Suprapubic skin (tissue), 4 donors: ENCODE data around the gene CCDC40. TPM values are rescaled to one million over a fixed set of nuclear protein-coding genes. Genes with fewer than 3 reads are reported as not detected.
A peak's percentile ranks its signal among the peaks of the same experiment; 100 is the strongest.

Experiments
- DNase-seq, 2 donors: peaks; one replicate each; pipeline ENCODE4 v3.0.0-alpha.2; 2019; ENCODE audit warnings: low spot score in 2 of 2
- H3K27ac ChIP-seq: fragments of 200-600 bp; sonication (generic); one replicate; pipeline ENCODE4 v1.5.1; 2019
- H3K27me3 ChIP-seq: fragments of 200-600 bp; sonication (generic); one replicate; pipeline ENCODE4 v1.5.1; 2019
- H3K36me3 ChIP-seq: fragments of 200-600 bp; sonication (generic); one replicate; pipeline ENCODE4 v1.5.1; 2019
- H3K4me1 ChIP-seq: fragments of 200-600 bp; sonication (generic); one replicate; pipeline ENCODE4 v1.5.1; 2019
- H3K4me3 ChIP-seq: fragments of 200-600 bp; sonication (generic); one replicate; pipeline ENCODE4 v1.5.1; 2019; ENCODE audit warnings: mild to moderate bottlenecking
- H3K9me3 ChIP-seq: fragments of 200-600 bp; sonication (generic); one replicate; pipeline ENCODE4 v1.5.1; 2019
- CTCF ChIP-seq, 2 donors: fragments of 200-600 bp in 1 of 2; fragments of 450-650 bp in 1 of 2; sonication (generic) in 1 of 2; IDR thresholded peaks; one replicate each; pipeline ENCODE4 v1.5.1; 2016 to 2019; ENCODE audit warnings: antibody characterized with exemption in 2 of 2, mild to moderate bottlenecking in 1 of 2, moderate library complexity in 1 of 2
- EP300 ChIP-seq: sonication (generic); formaldehyde crosslinking; IDR thresholded peaks from one replicate; pipeline ENCODE4 v1.6.1; 2017; ENCODE audit warnings: antibody characterized with exemption
- POLR2A ChIP-seq, 2 donors: fragments of 450-650 bp; IDR thresholded peaks; one replicate each; pipeline ENCODE4 v1.6.1; 2017; ENCODE audit warnings: antibody characterized with exemption in 2 of 2, mild to moderate bottlenecking in 2 of 2, moderate library complexity in 2 of 2
- POLR2AphosphoS5 ChIP-seq, 3 donors: sonication (generic); formaldehyde crosslinking; IDR thresholded peaks; one replicate each; pipeline ENCODE4 v1.6.1; 2017; ENCODE audit warnings: antibody characterized with exemption in 3 of 3
- WGBS: methylation state at CpG from one replicate; pipeline ENCODE4 v1.1.5; 2018; 5-methylcytosine and 5-hydroxymethylcytosine counted together
- total RNA-seq, 4 donors: library from RNA; depleted of rRNA; stranded (reverse); fragments of >200 nt; gene quantifications; one replicate each; pipeline ENCODE4 v1.1.0, GENCODE V29; 2016

The CCDC40 gene
- total RNA-seq, 4 donors from 2014 or later, result 1.2 to 4.4 (median 2.9) TPM

- no peaks in the 10 kb centered on the region for H3K9me3 ChIP-seq
- WGBS, result 67% methylated on average over 11 of the region's 12 CpGs
- DNase-seq, result no peak
- no peaks in the 10 kb centered on the region for H3K27me3 ChIP-seq
- H3K27ac ChIP-seq, result no peak overlapping the region
- H3K4me1 ChIP-seq, result peaks cover 7% of the 10 kb centered on the region
- no peak for TF ChIP-seq POLR2AphosphoS5 (IDR thresholded peaks at IDR 0.05)
- no peak for TF ChIP-seq CTCF (IDR thresholded peaks at IDR 0.05)
- TF ChIP-seq EP300, result no peak
- no peak for TF ChIP-seq POLR2A (IDR thresholded peaks at IDR 0.05)
- H3K36me3 ChIP-seq, result no peaks in the 10 kb centered on the region
- H3K4me3 ChIP-seq, result no peak overlapping the region
Measured at GRCh38 chr17:80096561-80097021, 60.1 kb downstream of the CCDC40 start.

- Histone ChIP-seq H3K36me3 (no peaks in the 10 kb centered on the region), H3K9me3 (no peaks in the 10 kb centered on the region), H3K4me1 (peaks cover 12% of the 10 kb centered on the region), H3K27me3 (no peaks in the 10 kb centered on the region), H3K4me3 (no peak overlapping the region), H3K27ac (no peak overlapping the region)
- 88% methylated on average over 9 of the region's 17 CpGs for WGBS
- TF ChIP-seq EP300 (no peak), CTCF (IDR thresholded peaks at IDR 0.05) (no peak), POLR2A (IDR thresholded peaks at IDR 0.05) (no peak), POLR2AphosphoS5 (IDR thresholded peaks at IDR 0.05) (no peak)
- DNase-seq, result no peak
Measured at GRCh38 chr17:80097127-80097621, 60.7 kb downstream of the CCDC40 start.

- no peak overlapping the region for H3K4me3 ChIP-seq
- 95% methylated on average over 20 of the region's 23 CpGs for WGBS
Measured at GRCh38 chr17:80097844-80098691, 61.6 kb downstream of the CCDC40 start.

GRCh38 chr17:80099291-80100034, 63.0 kb downstream of the CCDC40 start:
- no peak overlapping the region for H3K4me3 ChIP-seq

More at GRCh38 chr17:80097844-80098691, 61.6 kb downstream of the CCDC40 start:
- TF ChIP-seq EP300, result no peak
- DNase-seq, result peak in 1 of 2 donors; percentile 62
- no peak overlapping the region for H3K27ac ChIP-seq
- peaks cover 21% of the 10 kb centered on the region for H3K4me1 ChIP-seq
- H3K27me3 ChIP-seq, result no peaks in the 10 kb centered on the region
- H3K9me3 ChIP-seq, result no peaks in the 10 kb centered on the region
- no peaks in the 10 kb centered on the region for H3K36me3 ChIP-seq

GRCh38 chr17:80100035-80100323, 63.5 kb downstream of the CCDC40 start:
- H3K27me3 ChIP-seq, result no peaks in the 10 kb centered on the region
- no peak for DNase-seq
- no peak overlapping the region for H3K4me3 ChIP-seq
- H3K4me1 ChIP-seq, result peaks cover 37% of the 10 kb centered on the region
- no peak overlapping the region for H3K27ac ChIP-seq
- WGBS, result 85% methylated on average over 4 of the region's 4 CpGs
- TF ChIP-seq POLR2AphosphoS5 (IDR thresholded peaks at IDR 0.05) (no peak), POLR2A (IDR thresholded peaks at IDR 0.05) (no peak), EP300 (no peak), CTCF (IDR thresholded peaks at IDR 0.05) (no peak)
- no peaks in the 10 kb centered on the region for H3K9me3 ChIP-seq
- H3K36me3 ChIP-seq, result no peaks in the 10 kb centered on the region

More at GRCh38 chr17:80099291-80100034, 63.0 kb downstream of the CCDC40 start:
- 87% methylated on average over 27 of the region's 27 CpGs for WGBS
- Histone ChIP-seq H3K4me1 (peaks cover 35% of the 10 kb centered on the region), H3K27ac (no peak overlapping the region), H3K27me3 (no peaks in the 10 kb centered on the region), H3K36me3 (no peaks in the 10 kb centered on the region), H3K9me3 (no peaks in the 10 kb centered on the region)
- peak in 1 of 2 donors; percentile 32 for DNase-seq
- TF ChIP-seq CTCF (IDR thresholded peaks at IDR 0.05) (no peak), POLR2A (IDR thresholded peaks at IDR 0.05) (no peak), EP300 (no peak), POLR2AphosphoS5 (IDR thresholded peaks at IDR 0.05) (no peak)
